ENCODE data around the gene STAC3. TPM values are rescaled to one million over a fixed set of nuclear protein-coding genes. Genes with fewer than 3 reads are reported as not detected.

The STAC3 gene
- polyA plus RNA-seq, 1 experiment = 0.25 TPM

DNA sequence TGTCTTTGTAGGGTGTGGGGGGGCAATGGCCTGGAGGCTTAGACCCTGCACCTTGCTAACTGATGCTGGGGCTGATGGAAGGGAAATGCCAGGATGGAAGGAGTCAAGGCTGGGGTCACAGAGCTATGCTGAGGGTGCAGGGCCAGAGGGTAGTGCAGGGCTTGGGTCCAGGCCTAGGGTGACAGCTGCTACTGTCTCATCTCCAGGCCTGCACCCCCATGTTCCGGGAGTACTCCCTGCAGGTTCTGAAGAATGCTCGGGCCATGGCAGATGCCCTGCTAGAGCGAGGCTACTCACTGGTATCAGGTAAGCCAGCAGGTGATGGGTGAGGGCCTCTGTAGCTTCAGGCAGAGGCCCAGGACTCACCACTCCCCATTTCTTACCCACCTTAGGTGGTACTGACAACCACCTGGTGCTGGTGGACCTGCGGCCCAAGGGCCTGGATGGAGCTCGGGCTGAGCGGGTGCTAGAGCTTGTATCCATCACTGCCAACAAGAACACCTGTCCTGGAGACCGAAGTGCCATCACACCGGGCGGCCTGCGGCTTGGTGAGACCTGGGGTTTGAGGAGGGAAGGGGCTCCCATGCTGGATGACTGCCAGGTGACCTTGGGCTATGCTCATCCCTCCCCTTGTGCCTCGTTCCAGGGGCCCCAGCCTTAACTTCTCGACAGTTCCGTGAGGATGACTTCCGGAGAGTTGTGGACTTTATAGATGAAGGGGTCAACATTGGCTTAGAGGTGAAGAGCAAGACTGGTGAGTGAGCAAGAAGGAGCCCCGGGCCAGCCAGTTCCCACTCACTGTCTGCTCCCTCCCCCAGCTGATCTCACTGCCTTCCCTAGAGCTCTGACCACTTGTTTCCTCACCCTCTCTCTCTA, 17.4 kb downstream of the STAC3 start:
- Histone ChIP-seq H3K27ac (ENCODE audit: low read depth, low read length) (no peak overlapping the region), H3K4me3 (ENCODE audit: low read depth, low read length) (no peak overlapping the region), H3K9me3 (ENCODE audit: control insufficient read depth, insufficient read depth, low read length) (no peaks in the 10 kb centered on the region; the same call in 1 of the 2 replicates), H3K27me3 (ENCODE audit: control insufficient read depth, insufficient read depth, low read length) (no peaks in the 10 kb centered on the region)
- TF ChIP-seq, protein P1, sequence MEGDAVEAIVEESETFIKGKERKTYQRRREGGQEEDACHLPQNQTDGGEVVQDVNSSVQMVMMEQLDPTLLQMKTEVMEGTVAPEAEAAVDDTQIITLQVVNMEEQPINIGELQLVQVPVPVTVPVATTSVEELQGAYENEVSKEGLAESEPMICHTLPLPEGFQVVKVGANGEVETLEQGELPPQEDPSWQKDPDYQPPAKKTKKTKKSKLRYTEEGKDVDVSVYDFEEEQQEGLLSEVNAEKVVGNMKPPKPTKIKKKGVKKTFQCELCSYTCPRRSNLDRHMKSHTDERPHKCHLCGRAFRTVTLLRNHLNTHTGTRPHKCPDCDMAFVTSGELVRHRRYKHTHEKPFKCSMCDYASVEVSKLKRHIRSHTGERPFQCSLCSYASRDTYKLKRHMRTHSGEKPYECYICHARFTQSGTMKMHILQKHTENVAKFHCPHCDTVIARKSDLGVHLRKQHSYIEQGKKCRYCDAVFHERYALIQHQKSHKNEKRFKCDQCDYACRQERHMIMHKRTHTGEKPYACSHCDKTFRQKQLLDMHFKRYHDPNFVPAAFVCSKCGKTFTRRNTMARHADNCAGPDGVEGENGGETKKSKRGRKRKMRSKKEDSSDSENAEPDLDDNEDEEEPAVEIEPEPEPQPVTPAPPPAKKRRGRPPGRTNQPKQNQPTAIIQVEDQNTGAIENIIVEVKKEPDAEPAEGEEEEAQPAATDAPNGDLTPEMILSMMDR (IDR thresholded peaks at IDR 0.05; ENCODE audit: low read depth, low read length) = no peak
- no peak for DNase-seq (ENCODE audit: low read depth, low spot score)
- ChIA-PET POLR2A (interaction anchor here (0.8 kb wide), 1 partner anchor 19 kb away, joined by 3 read pairs; no protein-coding TSS in a partner anchor), CTCF (interaction anchor here (3.0 to 4.8 kb wide), 2 partner anchors 9 to 20 kb away, joined by 18 to 45 read pairs; no protein-coding TSS in a partner anchor)

DNA sequence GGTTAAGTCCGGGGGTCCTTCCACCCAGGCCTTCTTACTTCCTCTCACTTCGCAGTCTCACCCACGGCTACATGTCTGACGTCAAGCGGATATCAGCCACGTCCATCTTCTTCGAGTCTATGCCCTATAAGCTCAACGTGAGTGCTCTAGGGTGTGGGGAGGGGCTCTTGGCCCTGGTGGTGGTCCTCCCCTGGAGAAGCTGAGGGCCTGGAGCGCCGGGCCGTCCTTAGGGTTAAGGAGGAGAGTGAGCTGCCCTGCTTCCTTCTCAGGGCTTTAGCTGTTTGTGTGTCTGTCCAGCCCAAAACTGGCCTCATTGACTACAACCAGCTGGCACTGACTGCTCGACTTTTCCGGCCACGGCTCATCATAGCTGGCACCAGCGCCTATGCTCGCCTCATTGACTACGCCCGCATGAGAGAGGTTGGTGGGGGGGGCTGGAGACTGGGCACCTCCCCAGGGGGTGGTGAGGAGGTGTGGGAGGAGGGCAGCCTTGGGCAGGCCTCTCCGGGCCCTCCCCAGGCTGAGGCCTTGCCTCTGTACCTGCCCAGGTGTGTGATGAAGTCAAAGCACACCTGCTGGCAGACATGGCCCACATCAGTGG, 18.7 kb downstream of the STAC3 start:
- H3K27ac ChIP-seq (ENCODE audit: low read depth, low read length) = no peak overlapping the region
- no peak for DNase-seq (ENCODE audit: low read depth, low spot score)
- no peaks in the 10 kb centered on the region for H3K27me3 ChIP-seq (ENCODE audit: control insufficient read depth, insufficient read depth, low read length)
- POLR2A ChIA-PET = interaction anchor here (0.8 kb wide), 1 partner anchor 18 kb away, joined by 3 read pairs; no protein-coding TSS in a partner anchor
- TF ChIP-seq, protein P1 (IDR thresholded peaks at IDR 0.05; ENCODE audit: low read depth, low read length) = no peak
- CTCF ChIA-PET = interaction anchor here (0.9 to 4.8 kb wide), 4 partner anchors 7 to 109 kb away, joined by 3 to 45 read pairs (median 30); no protein-coding TSS in a partner anchor
- H3K9me3 ChIP-seq (ENCODE audit: control insufficient read depth, insufficient read depth, low read length) = no peaks in the 10 kb centered on the region
- no peak overlapping the region for H3K4me3 ChIP-seq (ENCODE audit: low read depth, low read length)

DNA sequence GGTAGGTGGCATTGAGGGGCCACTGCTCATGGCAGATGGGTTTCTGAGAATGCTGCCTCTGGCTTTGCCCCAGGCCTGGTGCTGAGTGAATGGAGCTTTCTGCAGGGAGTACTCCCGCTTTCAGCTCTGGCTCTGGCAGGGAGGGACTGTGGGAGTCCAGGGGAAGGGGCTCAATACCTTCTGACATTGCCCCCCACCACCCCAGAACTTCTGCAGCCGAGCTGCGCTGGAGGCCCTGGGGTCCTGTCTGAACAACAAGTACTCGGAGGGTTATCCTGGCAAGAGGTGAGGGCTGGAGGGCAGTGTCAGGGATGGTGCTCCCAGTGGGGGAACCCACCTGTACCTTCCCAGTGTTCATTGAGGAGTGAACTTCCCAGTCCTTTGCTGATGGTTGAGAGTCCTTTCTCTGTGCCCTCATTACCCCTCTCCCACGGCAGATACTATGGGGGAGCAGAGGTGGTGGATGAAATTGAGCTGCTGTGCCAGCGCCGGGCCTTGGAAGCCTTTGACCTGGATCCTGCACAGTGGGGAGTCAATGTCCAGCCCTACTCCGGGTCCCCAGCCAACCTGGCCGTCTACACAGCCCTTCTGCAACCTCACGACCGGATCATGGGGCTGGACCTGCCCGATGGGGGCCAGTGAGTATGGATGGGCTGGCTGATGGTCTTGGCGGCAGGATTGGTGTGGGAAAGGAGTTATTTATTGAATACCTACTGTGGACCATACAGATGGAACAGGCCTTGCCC, 19.5 kb downstream of the STAC3 start:
- ChIA-PET CTCF (interaction anchor here (0.9 to 4.8 kb wide), 6 partner anchors 8 to 222 kb away, joined by 3 to 46 read pairs (median 30); no protein-coding TSS in a partner anchor), POLR2A (interaction anchor here (2.1 to 2.6 kb wide), 3 partner anchors 8 to 120 kb away, joined by 10 to 58 read pairs (median 24); partner anchors contain the start of genes NXPH4 and STAT6)
- Histone ChIP-seq H3K9me3 (ENCODE audit: control insufficient read depth, insufficient read depth, low read length) (no peaks in the 10 kb centered on the region), H3K27ac (ENCODE audit: low read depth, low read length) (no peak overlapping the region), H3K4me3 (ENCODE audit: low read depth, low read length) (peak overlapping the region; percentile 87), H3K27me3 (ENCODE audit: control insufficient read depth, insufficient read depth, low read length) (no peaks in the 10 kb centered on the region)
- DNase-seq (ENCODE audit: low read depth, low spot score) = no peak
- TF ChIP-seq, protein P1 (IDR thresholded peaks at IDR 0.05; ENCODE audit: low read depth, low read length) = no peak

DNA sequence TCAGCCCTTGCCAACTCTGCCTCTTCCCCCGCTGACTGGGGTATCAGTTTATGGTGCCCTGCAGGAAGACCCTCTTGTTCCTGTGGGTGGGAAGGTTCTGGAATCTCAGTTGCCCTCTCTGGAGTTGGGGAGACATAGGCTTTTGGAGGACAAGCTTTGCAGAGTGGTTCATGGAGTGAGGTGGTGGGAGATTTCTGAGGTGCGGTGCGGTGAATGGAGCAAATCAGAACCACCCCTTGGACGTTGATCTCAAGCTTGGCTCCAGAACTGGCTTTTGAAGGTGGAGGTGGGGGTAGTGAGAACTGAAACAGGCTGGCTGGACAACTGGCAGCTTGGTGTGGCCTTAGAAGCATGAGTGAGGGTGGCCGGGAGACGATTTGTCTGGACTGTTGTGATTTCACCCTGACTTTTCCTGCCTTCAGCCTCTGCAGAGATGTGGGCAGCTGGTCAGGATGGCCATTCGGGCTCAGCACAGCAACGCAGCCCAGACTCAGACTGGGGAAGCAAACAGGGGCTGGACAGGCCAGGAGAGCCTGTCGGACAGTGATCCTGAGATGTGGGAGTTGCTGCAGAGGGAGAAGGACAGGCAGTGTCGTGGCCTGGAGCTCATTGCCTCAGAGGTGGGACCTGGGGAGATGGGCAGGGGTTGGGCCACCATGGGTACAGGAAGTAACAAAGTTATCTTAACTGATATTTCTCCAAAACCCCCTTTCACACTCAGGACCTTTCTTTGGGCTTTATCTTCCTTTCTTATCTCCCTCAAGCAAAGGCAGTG, 20.4 kb downstream of the STAC3 start:
- H3K4me3 ChIP-seq (ENCODE audit: low read depth, low read length) = peak overlapping the region; percentile 87
- peak overlapping the region; percentile 99 for H3K27ac ChIP-seq (ENCODE audit: low read depth, low read length)
- H3K9me3 ChIP-seq (ENCODE audit: control insufficient read depth, insufficient read depth, low read length) = no peaks in the 10 kb centered on the region
- DNase-seq (ENCODE audit: low read depth, low spot score) = no peak
- ChIA-PET POLR2A (interaction anchor here (0.6 to 2.6 kb wide), 8 partner anchors 9 to 142 kb away, joined by 3 to 58 read pairs (median 8); partner anchors contain the start of genes NAB2, NXPH4 and STAT6), CTCF (interaction anchor here (2.0 to 4.8 kb wide), 5 partner anchors 8 to 228 kb away, joined by 7 to 46 read pairs (median 41); partner anchors contain the start of gene GLI1)
- TF ChIP-seq, protein P1 (IDR thresholded peaks at IDR 0.05; ENCODE audit: low read depth, low read length) = no peak
- no peaks in the 10 kb centered on the region for H3K27me3 ChIP-seq (ENCODE audit: control insufficient read depth, insufficient read depth, low read length)

All from AG04450 (cell line).